A549 treated with AZD2906 at 1 μM for 4 hours (cell line): ENCODE results near the gene SPINT4. TPM values are rescaled to one million over a fixed set of nuclear protein-coding genes. Genes with fewer than 3 reads are reported as not detected.

Source experiments
- total RNA-seq: library from RNA; stranded (reverse); fragments of 200-300 nt; extraction: Qiagen RNA extraction; gene quantifications from 5 replicates; pipeline ENCODE4 v1.2.3, GENCODE V29; 2022

Gene SPINT4
- not detected in 5 replicates for total RNA-seq

GRCh38 chr20:45722047-45722446, at the start of gene SPINT4:
Gene SPINT4 (plus strand): TSS chr20:45722347. CDS start chr20:45722368, 21 bp downstream.

GRCh38 chr20:45701873-45702272, 20.3 kb upstream of the SPINT4 start, which contains the start of gene WFDC13:
Gene WFDC13 (plus strand): TSS chr20:45702038. CDS start chr20:45702124, 86 bp downstream.

DNA sequence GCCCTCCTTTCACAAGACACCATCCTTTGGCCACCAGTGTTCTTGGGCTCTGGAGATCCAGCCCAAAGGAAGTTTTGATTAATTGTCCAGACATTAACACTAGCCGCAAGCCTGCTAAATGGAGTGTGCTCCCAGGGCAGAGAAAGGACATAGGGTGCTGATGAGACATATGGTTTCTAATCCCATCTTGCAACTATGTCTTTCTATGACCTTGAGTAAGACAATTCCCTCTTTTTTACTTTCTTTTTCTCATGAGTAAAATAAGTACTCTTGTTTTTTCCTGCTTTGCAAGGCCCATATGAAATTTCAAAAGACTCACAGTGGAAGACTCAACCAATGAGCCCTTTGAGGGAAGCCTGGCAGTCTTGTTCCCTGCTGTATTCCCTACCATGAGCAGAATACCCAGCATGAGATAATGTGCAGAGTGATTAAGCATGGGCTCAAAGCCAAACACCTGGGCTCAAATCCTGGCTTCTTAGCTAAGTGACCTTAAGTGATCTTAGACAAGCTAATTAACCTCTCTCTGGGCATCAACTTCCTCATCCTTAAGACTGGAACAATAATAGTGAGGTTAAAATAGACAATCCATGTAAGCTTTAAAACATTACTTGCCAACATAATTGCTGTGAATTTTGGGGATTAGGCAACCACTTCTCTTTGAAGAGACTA, 17.0 kb upstream of the SPINT4 start, which contains the start of gene WFDC10B:
TSS of gene WFDC10B (minus strand) at position 51 of the 669 bp plus-strand sequence. CDS start 19,027 bp downstream, outside the sequence.

Other genes starting within 250 kb of the SPINT4 start
- gene SPINT3, start 206.7 kb upstream of the SPINT4 start, total RNA-seq = not detected in 5 replicates
- gene WFDC6, start 182.9 kb upstream of the SPINT4 start, total RNA-seq = not detected in 5 replicates
- gene EPPIN, start 174.9 kb upstream of the SPINT4 start, total RNA-seq = not detected in 5 replicates
- not detected in 5 replicates for gene WFDC8, start 143.1 kb upstream of the SPINT4 start, total RNA-seq
- not detected in 5 replicates for gene WFDC10A, start 92.6 kb upstream of the SPINT4 start, total RNA-seq
- not detected in 5 replicates for gene WFDC9, start 91.1 kb upstream of the SPINT4 start, total RNA-seq
- not detected in 5 replicates for gene WFDC11, start 52.1 kb upstream of the SPINT4 start, total RNA-seq
- not detected in 5 replicates for gene WFDC13, start 20.3 kb upstream of the SPINT4 start, total RNA-seq
- gene WFDC10B, start 17.3 kb upstream of the SPINT4 start, total RNA-seq = not detected in 5 replicates
- gene WFDC3, start 69.5 kb downstream of the SPINT4 start, total RNA-seq = not detected in 5 replicates
- gene DNTTIP1, start 69.6 kb downstream of the SPINT4 start, total RNA-seq = 30.2 to 35.8 TPM (median 35.2 TPM) in 5 replicates
- 217 to 241 TPM (median 229 TPM) in 5 replicates for gene UBE2C, start 90.3 kb downstream of the SPINT4 start, total RNA-seq
- gene TNNC2, start 105.0 kb downstream of the SPINT4 start, total RNA-seq = 0.13 to 0.26 TPM (median 0.25 TPM) in 3 of 5 replicates, not detected in the others
- gene SNX21, start 111.5 kb downstream of the SPINT4 start, total RNA-seq = 8.7 to 10.8 TPM (median 10.1 TPM) in 5 replicates
- gene ACOT8, start 135.0 kb downstream of the SPINT4 start, total RNA-seq = 18.1 to 21.1 TPM (median 18.5 TPM) in 5 replicates
- gene ZSWIM3, start 135.3 kb downstream of the SPINT4 start, total RNA-seq = 1.6 to 2.2 TPM (median 1.7 TPM) in 5 replicates
- gene ZSWIM1, start 158.9 kb downstream of the SPINT4 start, total RNA-seq = 4.9 to 5.9 TPM (median 5.8 TPM) in 5 replicates
- 0.23 to 0.48 TPM (median 0.30 TPM) in 5 replicates for gene SPATA25, start 165.3 kb downstream of the SPINT4 start, total RNA-seq
- 0.61 to 1.1 TPM (median 0.96 TPM) in 5 replicates for gene NEURL2, start 168.9 kb downstream of the SPINT4 start, total RNA-seq
- gene CTSA, start 169.0 kb downstream of the SPINT4 start, total RNA-seq = 91.5 to 122 TPM (median 109 TPM) in 5 replicates
- gene PLTP, start 189.8 kb downstream of the SPINT4 start, total RNA-seq = 1.4 to 2.0 TPM (median 1.7 TPM) in 5 replicates
- 28.6 to 37.2 TPM (median 33.6 TPM) in 5 replicates for gene PCIF1, start 212.3 kb downstream of the SPINT4 start, total RNA-seq
- gene ZNF335, start 249.9 kb downstream of the SPINT4 start, total RNA-seq = 6.6 to 9.5 TPM (median 8.6 TPM) in 5 replicates